ENCODE measurements around the gene SLC9A3.

SLC9A3 gene

GRCh38 chr5:479566-480319 is 44.5 kb downstream of the SLC9A3 start:
- H3K9me3 ChIP-seq (ENCODE audit: control extremely low read depth in 1 of 5, control insufficient read depth in 4 of 5, insufficient read depth in 2 of 5, low read depth in 1 of 5, low read length in 4 of 5), result no peaks in the 10 kb centered on the region
- no peaks in the 10 kb centered on the region for H3K36me3 ChIP-seq (ENCODE audit: control insufficient read depth in 4 of 4, insufficient read depth in 4 of 4, low read length in 3 of 4)
- POLR2A ChIA-PET, result no interaction called here
- no peak for DNase-seq
- CTCF ChIA-PET, result interaction anchor here (0.9 to 1.0 kb wide), 3 partner anchors 31 to 163 kb away, joined by 3 read pairs; no protein-coding TSS in a partner anchor
- H3K4me3 ChIP-seq (ENCODE audit: control insufficient read depth in 1 of 7, extremely low read depth in 1 of 7, insufficient read depth in 4 of 7, low read depth in 2 of 7, low read length in 6 of 7), result no peak overlapping the region
- H3K27me3 ChIP-seq (replicated peaks in 2 of 5; ENCODE audit: control insufficient read depth in 4 of 5, insufficient read depth in 5 of 5, low read length in 4 of 5), result peaks cover 0 to 29% (median 5%) of the 10 kb centered on the region in 5 experiments
- H3K4me1 ChIP-seq (ENCODE audit: control extremely low read depth in 1 of 4, control insufficient read depth in 4 of 4, insufficient read depth in 4 of 4, low read length in 3 of 4), result peaks cover 0 to 34% (median 30%) of the 10 kb centered on the region in 4 experiments
- 95% methylated on average over 33 of the region's 34 CpGs for whole genome bisulfite sequencing (ENCODE audit: insufficient coverage)
- H3K27ac ChIP-seq (ENCODE audit: insufficient read depth in 1 of 2, low read depth in 1 of 2, low read length in 2 of 2, poor library complexity in 1 of 2, severe bottlenecking in 2 of 2), result no peak overlapping the region

- Histone ChIP-seq H3K9me3 (ENCODE audit: control extremely low read depth in 1 of 5, control insufficient read depth in 4 of 5, insufficient read depth in 2 of 5, low read depth in 1 of 5, low read length in 4 of 5) (no peaks in the 10 kb centered on the region), H3K4me1 (ENCODE audit: control extremely low read depth in 1 of 4, control insufficient read depth in 4 of 4, insufficient read depth in 4 of 4, low read length in 3 of 4) (peaks cover 0 to 32% (median 26%) of the 10 kb centered on the region in 4 experiments), H3K36me3 (ENCODE audit: control insufficient read depth in 4 of 4, insufficient read depth in 4 of 4, low read length in 3 of 4) (no peaks in the 10 kb centered on the region), H3K27me3 (replicated peaks in 2 of 5; ENCODE audit: control insufficient read depth in 4 of 5, insufficient read depth in 5 of 5, low read length in 4 of 5) (peaks cover 0 to 31% (median 5%) of the 10 kb centered on the region in 5 experiments), H3K27ac (ENCODE audit: insufficient read depth in 1 of 2, low read depth in 1 of 2, low read length in 2 of 2, poor library complexity in 1 of 2, severe bottlenecking in 2 of 2) (no peak overlapping the region), H3K4me3 (ENCODE audit: control insufficient read depth in 1 of 7, extremely low read depth in 1 of 7, insufficient read depth in 4 of 7, low read depth in 2 of 7, low read length in 6 of 7) (no peak overlapping the region)
- 96% methylated on average over 18 of the region's 18 CpGs for WGBS (ENCODE audit: insufficient coverage)
- CTCF ChIA-PET, result no interaction called here
- POLR2A ChIA-PET, result no interaction called here
- DNase-seq, result no peak
Observed at GRCh38 chr5:478982-479535, 45.2 kb downstream of the SLC9A3 start.

GRCh38 chr5:478369-478981 is 45.8 kb downstream of the SLC9A3 start:
- Histone ChIP-seq H3K4me1 (ENCODE audit: control extremely low read depth in 1 of 4, control insufficient read depth in 4 of 4, insufficient read depth in 4 of 4, low read length in 3 of 4) (peaks cover 0 to 32% (median 27%) of the 10 kb centered on the region in 4 experiments), H3K27me3 (replicated peaks in 2 of 5; ENCODE audit: control insufficient read depth in 4 of 5, insufficient read depth in 5 of 5, low read length in 4 of 5) (peaks cover 0 to 37% (median 5%) of the 10 kb centered on the region in 5 experiments), H3K27ac (ENCODE audit: insufficient read depth in 1 of 2, low read depth in 1 of 2, low read length in 2 of 2, poor library complexity in 1 of 2, severe bottlenecking in 2 of 2) (no peak overlapping the region), H3K36me3 (ENCODE audit: control insufficient read depth in 4 of 4, insufficient read depth in 4 of 4, low read length in 3 of 4) (no peaks in the 10 kb centered on the region), H3K9me3 (ENCODE audit: control extremely low read depth in 1 of 5, control insufficient read depth in 4 of 5, insufficient read depth in 2 of 5, low read depth in 1 of 5, low read length in 4 of 5) (no peaks in the 10 kb centered on the region), H3K4me3 (ENCODE audit: control insufficient read depth in 1 of 7, extremely low read depth in 1 of 7, insufficient read depth in 4 of 7, low read depth in 2 of 7, low read length in 6 of 7) (no peak overlapping the region)
- DNase-seq, result no peak
- ChIA-PET CTCF (no interaction called here), POLR2A (no interaction called here)
- 83% methylated on average over 4 of the region's 18 CpGs for WGBS (ENCODE audit: insufficient coverage)

GRCh38 chr5:477871-478270 is 46.4 kb downstream of the SLC9A3 start:
- no peaks in the 10 kb centered on the region for H3K36me3 ChIP-seq (ENCODE audit: control insufficient read depth in 4 of 4, insufficient read depth in 4 of 4, low read length in 3 of 4)
- POLR2A ChIA-PET, result no interaction called here
- no peak overlapping the region for H3K4me3 ChIP-seq (ENCODE audit: control insufficient read depth in 1 of 7, extremely low read depth in 1 of 7, insufficient read depth in 4 of 7, low read depth in 2 of 7, low read length in 6 of 7)
- peaks cover 0 to 27% (median 22%) of the 10 kb centered on the region in 4 experiments for H3K4me1 ChIP-seq (ENCODE audit: control extremely low read depth in 1 of 4, control insufficient read depth in 4 of 4, insufficient read depth in 4 of 4, low read length in 3 of 4)
- H3K27ac ChIP-seq (ENCODE audit: insufficient read depth in 1 of 2, low read depth in 1 of 2, low read length in 2 of 2, poor library complexity in 1 of 2, severe bottlenecking in 2 of 2), result no peak overlapping the region
- no peaks in the 10 kb centered on the region for H3K9me3 ChIP-seq (ENCODE audit: control extremely low read depth in 1 of 5, control insufficient read depth in 4 of 5, insufficient read depth in 2 of 5, low read depth in 1 of 5, low read length in 4 of 5)
- DNase-seq, result no peak
- WGBS (ENCODE audit: insufficient coverage), result 95% methylated on average over 12 of the region's 13 CpGs
- H3K27me3 ChIP-seq (replicated peaks in 2 of 5; ENCODE audit: control insufficient read depth in 4 of 5, insufficient read depth in 5 of 5, low read length in 4 of 5), result peaks cover 0 to 37% (median 5%) of the 10 kb centered on the region in 5 experiments
- CTCF ChIA-PET, result interaction anchor here (0.6 kb wide), 1 partner anchor 128 kb away, joined by 3 read pairs; no protein-coding TSS in a partner anchor

- H3K9me3 ChIP-seq (ENCODE audit: control extremely low read depth in 1 of 5, control insufficient read depth in 4 of 5, insufficient read depth in 2 of 5, low read depth in 1 of 5, low read length in 4 of 5), result no peaks in the 10 kb centered on the region
- CTCF ChIA-PET, result interaction anchor here (0.6 to 0.8 kb wide), 3 partner anchors 31 to 127 kb away, joined by 3 read pairs; no protein-coding TSS in a partner anchor
- H3K27me3 ChIP-seq (replicated peaks in 2 of 5; ENCODE audit: control insufficient read depth in 4 of 5, insufficient read depth in 5 of 5, low read length in 4 of 5), result peaks cover 0 to 37% (median 5%) of the 10 kb centered on the region in 5 experiments
- H3K27ac ChIP-seq (ENCODE audit: insufficient read depth in 1 of 2, low read depth in 1 of 2, low read length in 2 of 2, poor library complexity in 1 of 2, severe bottlenecking in 2 of 2), result no peak overlapping the region
- no peak for DNase-seq
- POLR2A ChIA-PET, result no interaction called here
- no peaks in the 10 kb centered on the region for H3K36me3 ChIP-seq (ENCODE audit: control insufficient read depth in 4 of 4, insufficient read depth in 4 of 4, low read length in 3 of 4)
- H3K4me1 ChIP-seq (ENCODE audit: control extremely low read depth in 1 of 4, control insufficient read depth in 4 of 4, insufficient read depth in 4 of 4, low read length in 3 of 4), result peaks cover 0 to 25% (median 22%) of the 10 kb centered on the region in 4 experiments
- 92% methylated on average over 19 of the region's 19 CpGs for WGBS (ENCODE audit: insufficient coverage)
- H3K4me3 ChIP-seq (ENCODE audit: control insufficient read depth in 1 of 7, extremely low read depth in 1 of 7, insufficient read depth in 4 of 7, low read depth in 2 of 7, low read length in 6 of 7), result no peak overlapping the region
Observed at GRCh38 chr5:477247-477646, 47.0 kb downstream of the SLC9A3 start.

GRCh38 chr5:476814-477175 is 47.5 kb downstream of the SLC9A3 start:
- peaks cover under 1 to 29% (median 24%) of the 10 kb centered on the region in 4 experiments for H3K4me1 ChIP-seq (ENCODE audit: control extremely low read depth in 1 of 4, control insufficient read depth in 4 of 4, insufficient read depth in 4 of 4, low read length in 3 of 4)
- no peak overlapping the region for H3K4me3 ChIP-seq (ENCODE audit: control insufficient read depth in 1 of 7, extremely low read depth in 1 of 7, insufficient read depth in 4 of 7, low read depth in 2 of 7, low read length in 6 of 7)
- peaks cover 0 to 37% (median 5%) of the 10 kb centered on the region in 5 experiments for H3K27me3 ChIP-seq (replicated peaks in 2 of 5; ENCODE audit: control insufficient read depth in 4 of 5, insufficient read depth in 5 of 5, low read length in 4 of 5)
- POLR2A ChIA-PET, result no interaction called here
- DNase-seq, result no peak
- H3K36me3 ChIP-seq (ENCODE audit: control insufficient read depth in 4 of 4, insufficient read depth in 4 of 4, low read length in 3 of 4), result no peaks in the 10 kb centered on the region
- CTCF ChIA-PET, result interaction anchor here (0.7 to 0.8 kb wide), 2 partner anchors 30 to 53 kb away, joined by 3 read pairs; no protein-coding TSS in a partner anchor
- WGBS (ENCODE audit: insufficient coverage), result 86% methylated on average over 7 of the region's 9 CpGs
- H3K27ac ChIP-seq (ENCODE audit: insufficient read depth in 1 of 2, low read depth in 1 of 2, low read length in 2 of 2, poor library complexity in 1 of 2, severe bottlenecking in 2 of 2), result no peak overlapping the region
- H3K9me3 ChIP-seq (ENCODE audit: control extremely low read depth in 1 of 5, control insufficient read depth in 4 of 5, insufficient read depth in 2 of 5, low read depth in 1 of 5, low read length in 4 of 5), result no peaks in the 10 kb centered on the region
